Gastrocnemius medialis (tissue), 4 donors: ENCODE data around the gene TANC1. TPM values are rescaled to one million over a fixed set of nuclear protein-coding genes. Genes with fewer than 3 reads are reported as not detected.

Source experiments
- ATAC-seq, 2 donors: fragments of 150-250 bp; one replicate each; pipeline ENCODE4 v1.9.1; 2016
- DNase-seq, 2 donors: peaks; one replicate each; pipeline ENCODE4 v3.0.0-alpha.2; 2019
- H3K27ac ChIP-seq, 4 donors: fragments of 200-600 bp; sonication (generic); 1 replicate in 1 of 4; 2 replicates in 3 of 4; pipeline ENCODE4 v1.5.1; 2016 to 2018; ENCODE audit warnings: mild to moderate bottlenecking in 2 of 4, moderate library complexity in 1 of 4
- H3K27me3 ChIP-seq, 3 donors: fragments of 200-600 bp; sonication (generic) in 2 of 3; 1 replicate in 1 of 3; 2 replicates in 2 of 3; pipeline versions ENCODE4 v1.5.1 to v1.6.0; 2016 to 2019; ENCODE audit warnings: mild to moderate bottlenecking in 1 of 3, moderate library complexity in 1 of 3
- H3K36me3 ChIP-seq, 2 donors: fragments of 200-600 bp; sonication (generic) in 1 of 2; one replicate each; pipeline ENCODE4 v1.5.1; 2017 to 2018
- H3K4me1 ChIP-seq, 2 donors: fragments of 200-600 bp; sonication (generic) in 1 of 2; one replicate each; pipeline ENCODE4 v1.5.1; 2016 to 2017; ENCODE audit warnings: mild to moderate bottlenecking in 2 of 2
- H3K4me3 ChIP-seq, 4 donors: fragments of 200-600 bp; sonication (generic) in 3 of 4; 1 replicate in 1 of 4; 2 replicates in 3 of 4; pipeline ENCODE4 v1.5.1; 2016 to 2019; ENCODE audit warnings: mild to moderate bottlenecking in 2 of 4
- H3K9me3 ChIP-seq, 3 donors: fragments of 200-600 bp; sonication (generic) in 2 of 3; 1 replicate in 1 of 3; 2 replicates in 2 of 3; pipeline ENCODE4 v1.5.1; 2016 to 2019
- CTCF ChIP-seq, 5 experiments: fragments of 450-650 bp in 3 of 5; fragments of 200-600 bp in 2 of 5; sonication (generic) in 2 of 5; IDR thresholded peaks in 4 of 5; conservative IDR thresholded peaks in 1 of 5; 1 replicate in 4 of 5; 2 replicates in 1 of 5; pipeline ENCODE4 v1.5.1; 2016 to 2019; ENCODE audit warnings: antibody characterized with exemption in 5 of 5, mild to moderate bottlenecking in 3 of 5, moderate library complexity in 3 of 5
- POLR2A ChIP-seq, 2 donors: fragments of 450-650 bp; IDR thresholded peaks; one replicate each; pipeline ENCODE4 v1.6.1; 2017; ENCODE audit warnings: antibody characterized with exemption in 2 of 2, mild to moderate bottlenecking in 2 of 2, moderate library complexity in 2 of 2
- in situ Hi-C, 4 donors: fragments of 200-750 bp; cut with MboI; loops; one replicate each; pipeline versions ENCODE4 v1.15.0 to v1.8.0; 2017; ENCODE audit warnings: low sequenced_read_pairs in 4 of 4
- intact Hi-C: fragments of 100-400 bp; cut with DNase I; formaldehyde crosslinking; loops from one replicate; pipeline ENCODE4 v1.15.1; 2023; ENCODE audit warnings: low total_unique reads
- total RNA-seq, 4 donors: library from RNA; depleted of rRNA; stranded (reverse); fragments of >200 nt; gene quantifications; one replicate each; pipeline versions ENCODE4 v1.1.0 to v1.2.3, GENCODE V29; 2016

The TANC1 gene
- total RNA-seq, 4 donors from 2014 or later, result 5.1 to 9.9 (median 5.4) TPM

- ATAC-seq, result no peak
- no peak overlapping the region for H3K27ac ChIP-seq
- H3K4me3 ChIP-seq, result no peak overlapping the region
- in situ Hi-C loops (no loop called here), intact Hi-C loops (no loop called here)
- DNase-seq, result no peak
- H3K27me3 ChIP-seq, result no peaks in the 10 kb centered on the region
- no peak for TF ChIP-seq POLR2A (IDR thresholded peaks at IDR 0.05)
- TF ChIP-seq CTCF (IDR thresholded peaks at IDR 0.05 in 4 of 5, conservative IDR thresholded peaks at IDR 0.05 in 1 of 5), result no peak
- no peaks in the 10 kb centered on the region for H3K36me3 ChIP-seq
- peaks cover 0 to 25% of the 10 kb centered on the region in 2 donors for H3K4me1 ChIP-seq
- H3K9me3 ChIP-seq, result no peaks in the 10 kb centered on the region
Observed at GRCh38 chr2:159144776-159145614, 176.6 kb downstream of the TANC1 start.

GRCh38 chr2:159145745-159146354 is 177.4 kb downstream of the TANC1 start:
- H3K9me3 ChIP-seq, result no peaks in the 10 kb centered on the region
- intact Hi-C loops (no loop called here), in situ Hi-C loops (no loop called here)
- no peak for ATAC-seq
- no peaks in the 10 kb centered on the region for H3K27me3 ChIP-seq
- no peaks in the 10 kb centered on the region for H3K36me3 ChIP-seq
- DNase-seq, result no peak
- no peak for TF ChIP-seq POLR2A (IDR thresholded peaks at IDR 0.05)
- no peak overlapping the region for H3K4me3 ChIP-seq
- peaks cover 0 to 25% of the 10 kb centered on the region in 2 donors for H3K4me1 ChIP-seq
- no peak overlapping the region for H3K27ac ChIP-seq

- ATAC-seq (peak; percentile 39 to 51), DNase-seq (no peak)
- no peaks in the 10 kb centered on the region for H3K36me3 ChIP-seq
- no peaks in the 10 kb centered on the region for H3K27me3 ChIP-seq
- TF ChIP-seq CTCF (IDR thresholded peaks at IDR 0.05 in 4 of 5, conservative IDR thresholded peaks at IDR 0.05 in 1 of 5) (no peak), POLR2A (IDR thresholded peaks at IDR 0.05) (no peak)
- intact Hi-C loops (no loop called here), in situ Hi-C loops (no loop called here)
- no peak overlapping the region for H3K4me3 ChIP-seq
- H3K9me3 ChIP-seq, result no peaks in the 10 kb centered on the region
- H3K4me1 ChIP-seq, result peaks cover 0 to 25% of the 10 kb centered on the region in 2 donors
- no peak overlapping the region for H3K27ac ChIP-seq
Observed at GRCh38 chr2:159146996-159147666, 178.7 kb downstream of the TANC1 start.

DNA sequence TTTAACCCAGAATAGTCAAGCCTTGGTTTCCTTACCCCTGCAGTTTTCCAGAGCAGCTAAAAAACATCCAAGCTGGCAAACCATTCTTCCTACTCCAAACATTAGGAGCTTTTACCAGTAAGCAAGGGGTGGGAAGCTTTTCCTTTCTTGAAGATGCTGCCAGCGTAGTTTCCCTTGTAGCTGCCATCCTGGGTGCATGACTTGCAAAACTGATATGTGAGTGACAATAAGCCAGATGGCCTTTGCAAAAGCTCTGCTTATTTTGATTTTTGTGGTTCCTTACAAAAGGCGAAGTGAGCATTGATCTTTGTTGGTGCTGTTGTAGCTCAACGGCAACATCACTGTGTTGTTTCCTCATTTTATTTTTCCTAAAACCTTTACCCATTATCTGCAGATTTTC is 179.2 kb downstream of the TANC1 start:
- DNase-seq, result no peak
- H3K4me3 ChIP-seq, result no peak overlapping the region
- no peaks in the 10 kb centered on the region for H3K9me3 ChIP-seq
- ATAC-seq, result no peak
- intact Hi-C loops (no loop called here), in situ Hi-C loops (no loop called here)
- no peak overlapping the region for H3K27ac ChIP-seq
- no peaks in the 10 kb centered on the region for H3K36me3 ChIP-seq
- TF ChIP-seq POLR2A (IDR thresholded peaks at IDR 0.05), result no peak
- TF ChIP-seq CTCF (IDR thresholded peaks at IDR 0.05 in 4 of 5, conservative IDR thresholded peaks at IDR 0.05 in 1 of 5), result no peak
- H3K27me3 ChIP-seq, result no peaks in the 10 kb centered on the region
- H3K4me1 ChIP-seq, result peaks cover 0 to 25% of the 10 kb centered on the region in 2 donors

- H3K4me3 ChIP-seq, result no peak overlapping the region
- no peaks in the 10 kb centered on the region for H3K9me3 ChIP-seq
- no peak for DNase-seq
- H3K27ac ChIP-seq, result peak overlapping the region in 1 of 4 donors; percentile 13
- H3K4me1 ChIP-seq, result peaks cover 0 to 29% of the 10 kb centered on the region in 2 donors
- intact Hi-C loops, result no loop called here
- TF ChIP-seq POLR2A (IDR thresholded peaks at IDR 0.05) (no peak), CTCF (IDR thresholded peaks at IDR 0.05 in 4 of 5, conservative IDR thresholded peaks at IDR 0.05 in 1 of 5) (no peak)
- no peaks in the 10 kb centered on the region for H3K36me3 ChIP-seq
- no peak for ATAC-seq
- in situ Hi-C loops, result no loop called here
- no peaks in the 10 kb centered on the region for H3K27me3 ChIP-seq
Observed at GRCh38 chr2:159148901-159149300, 180.5 kb downstream of the TANC1 start.
